HCT116 (cell line): Measurements from ENCODE around the gene WWOX.

Experiments
- CTCF ChIP-seq, 3 experiments: fragments of 200-600 bp in 1 of 3; sonication (generic) in 1 of 3; IDR thresholded peaks in 2 of 3; conservative IDR thresholded peaks in 1 of 3; 2 replicates each; pipeline ENCODE4 v1.5.1; 2012 to 2017; ENCODE audit warnings: low read depth in 2 of 3, low read length in 2 of 3, antibody characterized with exemption in 1 of 3, borderline replicate concordance in 1 of 3, control low read depth in 1 of 3, mild to moderate bottlenecking in 1 of 3, mixed read lengths in 1 of 3, mixed run types in 1 of 3, moderate library complexity in 1 of 3; ENCODE audit not compliant: insufficient read depth in 1 of 3
- EGR1 ChIP-seq: IDR thresholded peaks from 2 replicates; pipeline ENCODE4 v1.6.1; 2012; ENCODE audit warnings: low read depth
- EZH2 ChIP-seq: fragments of 200-600 bp; sonication (generic); IDR thresholded peaks from 2 replicates; pipeline ENCODE4 v1.6.1; 2017; ENCODE audit warnings: antibody characterized with exemption, mixed run types
- EZH2phosphoT487 ChIP-seq: fragments of 200-600 bp; IDR thresholded peaks from 2 replicates; pipeline ENCODE4 v1.6.1; 2018; ENCODE audit warnings: antibody characterized with exemption, borderline replicate concordance
- FOSL1 ChIP-seq: IDR thresholded peaks from 2 replicates; pipeline ENCODE4 v1.6.1; 2012; ENCODE audit warnings: low read depth
- POLR2A ChIP-seq: IDR thresholded peaks from 2 replicates; pipeline ENCODE4 v1.7.0; 2011; ENCODE audit warnings: borderline replicate concordance; ENCODE audit not compliant: insufficient read depth, insufficient read length; ENCODE audit errors: extremely low read depth
- POLR2AphosphoS5 ChIP-seq: IDR thresholded peaks from 2 replicates; pipeline ENCODE4 v1.6.1; 2011; ENCODE audit warnings: mild to moderate bottlenecking, low read depth, low read length, moderate library complexity
- RAD21 ChIP-seq: IDR thresholded peaks from 2 replicates; pipeline ENCODE4 v1.6.1; 2012; ENCODE audit warnings: low read depth, mild to moderate bottlenecking
- REST ChIP-seq: IDR thresholded peaks from 2 replicates; pipeline ENCODE4 v1.6.1; 2012; ENCODE audit warnings: low read depth
- SP1 ChIP-seq: IDR thresholded peaks from 2 replicates; pipeline ENCODE4 v1.6.1; 2012; ENCODE audit warnings: low read depth
- SRF ChIP-seq: IDR thresholded peaks from 2 replicates; pipeline ENCODE4 v1.6.1; 2012; ENCODE audit warnings: low read depth
- TCF7L2 ChIP-seq: IDR thresholded peaks from 2 replicates; pipeline ENCODE4 v1.7.0; 2011; ENCODE audit warnings: borderline replicate concordance, inconsistent platforms; ENCODE audit not compliant: insufficient read depth, insufficient read length; ENCODE audit errors: extremely low read depth
- YY1 ChIP-seq: IDR thresholded peaks from 2 replicates; pipeline ENCODE4 v1.6.1; 2011; ENCODE audit warnings: low read length, low read depth, moderate library complexity, mild to moderate bottlenecking; ENCODE audit not compliant: insufficient replicate concordance; ENCODE audit errors: extremely low read depth
- TF ChIP-seq, protein P1 (sequence below): IDR thresholded peaks from 2 replicates; pipeline ENCODE4 v1.6.1; 2012

GRCh38 chr16:78607465-78607864 is 508.0 kb downstream of the WWOX start:
- TF ChIP-seq FOSL1 (no peak), CTCF (IDR thresholded peaks at IDR 0.05 in 2 of 3, conservative IDR thresholded peaks at IDR 0.05 in 1 of 3; ENCODE audit: borderline replicate concordance in 1 of 3, insufficient read depth in 1 of 3, low read depth in 2 of 3, low read length in 2 of 3) (no peak), EGR1 (no peak), POLR2A (no peak), SRF (no peak), EZH2 (no peak), REST (no peak), POLR2AphosphoS5 (no peak), SP1 (no peak), EZH2phosphoT487 (no peak), TCF7L2 (no peak), RAD21 (no peak), YY1 (no peak)
- TF ChIP-seq, protein P1, sequence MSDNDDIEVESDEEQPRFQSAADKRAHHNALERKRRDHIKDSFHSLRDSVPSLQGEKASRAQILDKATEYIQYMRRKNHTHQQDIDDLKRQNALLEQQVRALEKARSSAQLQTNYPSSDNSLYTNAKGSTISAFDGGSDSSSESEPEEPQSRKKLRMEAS: no peak
